GM12875 (cell line): Measurements from ENCODE around the gene TMEM8B.

Experiments
- H3K4me3 ChIP-seq: one replicate; pipeline ENCODE4 v1.5.1; 2011; ENCODE audit warnings: low read depth, low read length, control low read depth
- TF ChIP-seq, protein P1 (sequence below): IDR thresholded peaks from 2 replicates; pipeline ENCODE4 v1.5.1; 2011; ENCODE audit warnings: low read depth, mild to moderate bottlenecking, control low read depth, inconsistent platforms, low read length, moderate library complexity, borderline replicate concordance; ENCODE audit not compliant: insufficient read depth

Gene TMEM8B

DNA sequence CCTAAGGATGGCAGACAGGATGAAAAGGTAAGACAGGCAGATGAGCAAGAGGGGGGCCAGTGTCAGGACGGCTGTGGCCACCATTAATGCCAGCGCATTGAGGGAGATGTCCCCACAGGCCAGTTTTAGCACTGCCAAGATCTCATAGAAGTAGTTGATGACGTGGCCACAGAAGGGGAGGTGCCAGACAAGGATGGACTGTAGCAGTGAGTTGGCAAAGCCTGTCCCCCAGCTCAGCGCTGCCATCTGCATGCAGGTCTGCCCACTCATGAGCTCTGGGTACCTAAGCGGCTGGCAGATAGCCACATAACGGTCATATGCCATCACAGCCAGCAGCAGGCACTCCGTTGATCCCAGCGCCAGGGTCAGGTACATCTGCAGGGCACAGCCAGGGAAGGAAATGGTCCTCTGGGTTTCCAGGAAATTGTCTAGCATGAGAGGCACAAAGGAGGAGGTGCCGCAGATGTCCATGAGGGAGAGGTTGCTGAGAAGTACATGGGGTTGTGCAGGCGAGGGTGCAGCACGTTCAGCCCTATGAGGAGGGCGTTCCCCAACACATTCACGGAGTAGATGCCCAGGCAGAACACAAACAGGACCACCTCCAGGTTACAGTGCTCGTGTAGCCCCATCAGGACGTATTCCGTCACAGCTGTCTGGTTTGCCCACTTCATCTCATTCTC lies 30.4 kb downstream of the TMEM8B start:
- no peak overlapping the region for H3K4me3 ChIP-seq
- TF ChIP-seq, protein P1, sequence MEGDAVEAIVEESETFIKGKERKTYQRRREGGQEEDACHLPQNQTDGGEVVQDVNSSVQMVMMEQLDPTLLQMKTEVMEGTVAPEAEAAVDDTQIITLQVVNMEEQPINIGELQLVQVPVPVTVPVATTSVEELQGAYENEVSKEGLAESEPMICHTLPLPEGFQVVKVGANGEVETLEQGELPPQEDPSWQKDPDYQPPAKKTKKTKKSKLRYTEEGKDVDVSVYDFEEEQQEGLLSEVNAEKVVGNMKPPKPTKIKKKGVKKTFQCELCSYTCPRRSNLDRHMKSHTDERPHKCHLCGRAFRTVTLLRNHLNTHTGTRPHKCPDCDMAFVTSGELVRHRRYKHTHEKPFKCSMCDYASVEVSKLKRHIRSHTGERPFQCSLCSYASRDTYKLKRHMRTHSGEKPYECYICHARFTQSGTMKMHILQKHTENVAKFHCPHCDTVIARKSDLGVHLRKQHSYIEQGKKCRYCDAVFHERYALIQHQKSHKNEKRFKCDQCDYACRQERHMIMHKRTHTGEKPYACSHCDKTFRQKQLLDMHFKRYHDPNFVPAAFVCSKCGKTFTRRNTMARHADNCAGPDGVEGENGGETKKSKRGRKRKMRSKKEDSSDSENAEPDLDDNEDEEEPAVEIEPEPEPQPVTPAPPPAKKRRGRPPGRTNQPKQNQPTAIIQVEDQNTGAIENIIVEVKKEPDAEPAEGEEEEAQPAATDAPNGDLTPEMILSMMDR, result 0 out of 2 replicates have a peak, but pooled peaks have one; percentile 1

DNA sequence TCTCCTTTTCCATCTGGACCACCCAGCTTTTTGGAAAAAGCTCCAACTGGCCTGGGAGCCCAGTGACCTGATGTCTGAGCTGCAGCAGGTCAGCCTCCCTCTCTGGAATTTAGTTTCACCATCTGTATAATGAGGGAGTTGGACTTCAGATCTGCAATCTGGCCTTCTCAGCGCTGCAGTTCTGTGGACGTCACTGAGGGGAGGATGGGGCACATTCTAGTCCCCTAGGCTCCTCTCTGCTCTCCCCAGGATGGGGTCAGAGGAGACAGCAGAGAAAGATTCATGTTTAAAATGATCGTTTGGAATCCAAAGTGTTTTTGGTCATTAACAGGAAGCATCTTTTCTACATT lies 30.9 kb downstream of the TMEM8B start:
- H3K4me3 ChIP-seq, result no peak overlapping the region
- TF ChIP-seq, protein P1, result no peak

DNA sequence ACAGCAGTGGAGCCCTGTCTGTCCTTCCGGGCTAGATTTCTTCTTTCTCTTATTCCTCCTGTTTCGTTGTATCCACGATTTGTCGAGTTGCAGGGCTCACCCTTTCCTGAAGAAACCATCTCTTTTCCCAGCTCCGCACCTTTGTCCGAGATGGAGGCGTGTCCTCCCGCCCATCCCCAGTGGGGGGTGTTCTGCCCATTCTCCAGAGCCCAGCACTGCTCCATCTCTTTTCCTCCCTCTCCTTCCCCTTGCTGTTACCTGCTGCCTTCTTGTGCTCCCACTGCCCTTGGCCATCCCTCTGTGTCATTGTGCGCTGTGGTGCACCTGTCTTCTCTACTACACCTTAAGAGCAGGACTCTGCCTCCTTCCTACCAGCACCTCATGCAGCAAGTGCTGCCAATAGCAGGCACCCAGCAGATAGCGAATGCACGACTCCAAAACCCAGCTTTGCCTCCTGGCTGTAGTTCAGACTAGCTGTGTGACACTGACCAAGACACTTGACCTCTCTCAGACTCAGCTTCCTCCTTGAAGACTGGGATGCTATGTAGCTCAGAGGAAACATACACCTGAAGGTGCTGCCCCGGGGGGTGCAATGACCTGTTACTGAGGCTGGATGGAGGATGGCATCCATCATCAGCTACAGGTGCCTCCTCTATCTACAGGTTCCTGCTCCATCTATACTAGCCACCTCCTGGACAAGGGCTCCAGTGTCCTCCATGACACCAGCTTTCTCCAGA lies 32.3 kb downstream of the TMEM8B start:
- no peak overlapping the region for H3K4me3 ChIP-seq
- TF ChIP-seq, protein P1, result no peak

DNA sequence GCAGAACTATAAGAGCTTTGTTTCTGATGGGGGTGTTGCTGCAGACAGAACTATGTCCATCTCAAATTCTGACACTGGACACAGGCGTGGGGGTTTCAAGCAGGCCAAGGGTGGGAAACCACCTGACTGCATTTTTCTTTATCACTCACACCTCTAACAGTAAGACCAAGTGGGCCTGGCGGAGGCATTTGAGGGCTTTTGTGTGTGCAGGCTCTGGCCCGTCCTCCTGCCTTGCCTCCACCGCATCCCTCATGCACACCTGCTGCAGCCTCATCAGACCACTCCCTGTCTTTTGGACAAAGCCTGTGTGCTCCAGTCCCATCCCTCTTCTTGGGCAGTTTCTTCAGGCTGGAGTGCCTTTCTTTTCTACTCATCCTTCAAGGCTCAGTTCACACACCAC lies 33.3 kb downstream of the TMEM8B start:
- TF ChIP-seq, protein P1, result no peak

DNA sequence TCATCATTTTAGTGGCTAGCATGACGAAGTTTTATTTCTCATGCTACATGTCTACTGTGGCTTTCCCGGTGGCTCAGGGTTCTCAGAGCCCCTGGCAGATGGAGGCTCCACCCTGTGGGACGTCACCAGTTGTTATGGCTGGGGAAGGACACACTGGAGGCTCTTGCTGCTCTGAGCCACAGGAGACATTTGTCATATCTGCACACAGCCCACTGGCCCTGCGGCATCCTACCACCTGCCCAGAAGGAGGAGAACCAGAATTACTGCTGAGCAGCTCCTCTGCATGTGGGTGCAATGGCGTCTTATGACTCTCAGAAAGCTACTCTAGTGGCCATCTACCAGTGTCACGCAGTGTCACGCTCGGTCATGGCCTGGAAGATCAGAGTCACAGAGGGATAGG lies 34.6 kb downstream of the TMEM8B start:
- no peak overlapping the region for H3K4me3 ChIP-seq
- TF ChIP-seq, protein P1, result no peak

More for the DNA sequence above, 33.3 kb downstream of the TMEM8B start:
- no peak overlapping the region for H3K4me3 ChIP-seq

GRCh38 chr9:35864695-35865255 lies 35.7 kb downstream of the TMEM8B start:
- TF ChIP-seq, protein P1, result no peak
- H3K4me3 ChIP-seq, result no peak overlapping the region
